Brain microvascular endothelial cell (primary cell): ENCODE results near the gene GLRA1.

Source experiments
- DNase-seq: peaks from one replicate; pipeline ENCODE4 v3.0.0-alpha.2; 2020
- H3K27ac ChIP-seq: fragments of 250-450 bp; sonication (Bioruptor Pico); 2 replicates; pipeline ENCODE4 v1.5.1; 2020; ENCODE audit warnings: mild to moderate bottlenecking, moderate library complexity
- H3K27me3 ChIP-seq: fragments of 250-450 bp; sonication (Bioruptor Pico); replicated peaks from 2 replicates; pipeline ENCODE4 v1.5.1; 2020; ENCODE audit warnings: mild to moderate bottlenecking
- H3K36me3 ChIP-seq: fragments of 250-450 bp; sonication (Bioruptor Pico); replicated peaks from 2 replicates; pipeline ENCODE4 v1.5.1; 2020; ENCODE audit warnings: mild to moderate bottlenecking
- H3K4me3 ChIP-seq: 2 replicates; pipeline ENCODE4 v1.5.1; 2011; ENCODE audit warnings: low read depth, mild to moderate bottlenecking, control low read depth, low read length, moderate library complexity
- in situ Hi-C: cut with HindIII; loops from 2 replicates; pipeline ENCODE4 v1.10.0; 2017; ENCODE audit warnings: low sequenced_read_pairs, low pct_ligation_motif_present
- TF ChIP-seq, protein P1 (sequence below): IDR thresholded peaks from 2 replicates; pipeline ENCODE4 v1.5.1; 2011; ENCODE audit warnings: low read depth, mild to moderate bottlenecking, moderate library complexity, low read length, control low read depth, inconsistent platforms; ENCODE audit errors: missing control alignments

The GLRA1 gene

GRCh38 chr5:151904909-151905308, 19.7 kb downstream of the GLRA1 start:
- Histone ChIP-seq H3K36me3 (no peaks in the 10 kb centered on the region), H3K27ac (no peak overlapping the region), H3K27me3 (no peaks in the 10 kb centered on the region), H3K4me3 (no peak overlapping the region)
- TF ChIP-seq, protein P1, sequence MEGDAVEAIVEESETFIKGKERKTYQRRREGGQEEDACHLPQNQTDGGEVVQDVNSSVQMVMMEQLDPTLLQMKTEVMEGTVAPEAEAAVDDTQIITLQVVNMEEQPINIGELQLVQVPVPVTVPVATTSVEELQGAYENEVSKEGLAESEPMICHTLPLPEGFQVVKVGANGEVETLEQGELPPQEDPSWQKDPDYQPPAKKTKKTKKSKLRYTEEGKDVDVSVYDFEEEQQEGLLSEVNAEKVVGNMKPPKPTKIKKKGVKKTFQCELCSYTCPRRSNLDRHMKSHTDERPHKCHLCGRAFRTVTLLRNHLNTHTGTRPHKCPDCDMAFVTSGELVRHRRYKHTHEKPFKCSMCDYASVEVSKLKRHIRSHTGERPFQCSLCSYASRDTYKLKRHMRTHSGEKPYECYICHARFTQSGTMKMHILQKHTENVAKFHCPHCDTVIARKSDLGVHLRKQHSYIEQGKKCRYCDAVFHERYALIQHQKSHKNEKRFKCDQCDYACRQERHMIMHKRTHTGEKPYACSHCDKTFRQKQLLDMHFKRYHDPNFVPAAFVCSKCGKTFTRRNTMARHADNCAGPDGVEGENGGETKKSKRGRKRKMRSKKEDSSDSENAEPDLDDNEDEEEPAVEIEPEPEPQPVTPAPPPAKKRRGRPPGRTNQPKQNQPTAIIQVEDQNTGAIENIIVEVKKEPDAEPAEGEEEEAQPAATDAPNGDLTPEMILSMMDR: no peak
- in situ Hi-C loops: no loop called here
- peak; percentile 43 for DNase-seq

- in situ Hi-C loops: no loop called here
- Histone ChIP-seq H3K27ac (no peak overlapping the region), H3K4me3 (no peak overlapping the region), H3K27me3 (no peaks in the 10 kb centered on the region), H3K36me3 (no peaks in the 10 kb centered on the region)
- TF ChIP-seq, protein P1: no peak
- DNase-seq: no peak
Observed at GRCh38 chr5:151904127-151904526, 20.5 kb downstream of the GLRA1 start.

- Histone ChIP-seq H3K36me3 (no peaks in the 10 kb centered on the region), H3K27me3 (no peaks in the 10 kb centered on the region), H3K27ac (no peak overlapping the region), H3K4me3 (no peak overlapping the region)
- in situ Hi-C loops: no loop called here
- TF ChIP-seq, protein P1: no peak
- no peak for DNase-seq
Observed at GRCh38 chr5:151903243-151903653, 21.4 kb downstream of the GLRA1 start.

DNA sequence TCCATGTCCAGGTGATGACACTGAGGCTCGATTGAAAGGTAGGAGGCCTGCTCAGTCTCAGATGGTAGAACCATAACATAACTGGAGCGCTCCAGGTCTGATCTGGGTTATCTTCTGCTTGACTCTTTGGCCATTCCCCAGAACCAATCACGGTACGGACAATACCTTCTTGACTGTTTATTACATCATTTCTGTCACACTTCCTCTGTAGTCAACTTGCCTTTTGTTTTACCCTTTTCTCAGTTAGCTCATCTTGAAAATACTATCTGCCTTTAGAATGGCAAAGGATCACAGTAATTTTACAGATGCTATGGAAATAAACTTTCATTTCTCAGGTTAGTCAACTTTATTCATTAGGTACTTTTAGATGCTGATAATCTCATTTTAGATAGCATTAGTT, 22.4 kb downstream of the GLRA1 start:
- TF ChIP-seq, protein P1: no peak
- H3K27me3 ChIP-seq: no peaks in the 10 kb centered on the region
- H3K4me3 ChIP-seq: no peak overlapping the region
- no peak for DNase-seq
- in situ Hi-C loops: no loop called here
- H3K36me3 ChIP-seq: no peaks in the 10 kb centered on the region
- no peak overlapping the region for H3K27ac ChIP-seq

GRCh38 chr5:151901611-151902010, 23.0 kb downstream of the GLRA1 start:
- Histone ChIP-seq H3K36me3 (no peaks in the 10 kb centered on the region), H3K27ac (no peak overlapping the region), H3K4me3 (no peak overlapping the region), H3K27me3 (no peaks in the 10 kb centered on the region)
- TF ChIP-seq, protein P1: no peak
- DNase-seq: no peak
- in situ Hi-C loops: no loop called here

DNA sequence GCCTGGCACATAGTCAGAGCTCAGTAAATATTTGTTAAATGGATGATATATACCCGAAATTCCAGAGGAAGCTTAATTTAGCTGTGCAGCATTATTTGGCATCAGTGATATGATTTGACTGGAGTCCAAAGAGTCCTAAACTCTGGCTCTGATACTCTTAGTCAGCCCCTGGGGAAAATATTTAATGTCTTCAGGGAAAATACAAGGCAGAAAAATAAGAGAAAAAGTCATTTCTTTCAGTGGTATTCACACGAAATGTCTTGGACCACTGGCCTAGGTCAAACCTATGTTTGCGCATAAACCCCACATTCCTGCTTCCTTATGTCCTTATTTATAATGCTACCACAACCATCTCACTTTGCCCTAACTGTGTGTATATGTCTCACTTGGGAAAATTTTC, 23.8 kb downstream of the GLRA1 start:
- H3K27ac ChIP-seq: no peak overlapping the region
- no peaks in the 10 kb centered on the region for H3K27me3 ChIP-seq
- TF ChIP-seq, protein P1: no peak
- in situ Hi-C loops: no loop called here
- DNase-seq: peak; percentile 43
- no peaks in the 10 kb centered on the region for H3K36me3 ChIP-seq
- no peak overlapping the region for H3K4me3 ChIP-seq
